Measurements from ENCODE around the gene WDR45. TPM values are rescaled to one million over a fixed set of nuclear protein-coding genes. Genes with fewer than 3 reads are reported as not detected.

The WDR45 gene
- total RNA-seq, 1 donor from 2014 or later = 55.0 TPM

DNA sequence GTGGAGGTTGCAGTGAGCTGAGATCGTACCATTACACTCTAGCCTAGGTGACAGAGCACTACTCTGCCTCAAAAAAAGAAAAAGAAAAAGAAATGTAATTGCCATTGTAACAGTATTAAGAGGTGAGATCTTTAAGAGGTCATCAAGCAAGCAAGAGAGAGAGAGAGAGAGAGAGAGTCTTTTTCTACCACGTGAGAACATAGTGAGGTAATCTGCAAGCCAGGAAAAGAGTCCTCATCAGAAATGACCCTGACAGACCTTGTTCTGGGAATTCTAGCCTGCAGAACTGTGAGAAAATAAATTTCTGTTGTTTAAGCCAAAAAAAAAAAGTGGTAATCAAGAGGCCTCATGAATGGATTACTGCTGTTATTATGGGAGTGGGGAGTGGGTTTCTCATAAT, 29.0 kb upstream of the WDR45 start:
- TF ChIP-seq, protein P1, sequence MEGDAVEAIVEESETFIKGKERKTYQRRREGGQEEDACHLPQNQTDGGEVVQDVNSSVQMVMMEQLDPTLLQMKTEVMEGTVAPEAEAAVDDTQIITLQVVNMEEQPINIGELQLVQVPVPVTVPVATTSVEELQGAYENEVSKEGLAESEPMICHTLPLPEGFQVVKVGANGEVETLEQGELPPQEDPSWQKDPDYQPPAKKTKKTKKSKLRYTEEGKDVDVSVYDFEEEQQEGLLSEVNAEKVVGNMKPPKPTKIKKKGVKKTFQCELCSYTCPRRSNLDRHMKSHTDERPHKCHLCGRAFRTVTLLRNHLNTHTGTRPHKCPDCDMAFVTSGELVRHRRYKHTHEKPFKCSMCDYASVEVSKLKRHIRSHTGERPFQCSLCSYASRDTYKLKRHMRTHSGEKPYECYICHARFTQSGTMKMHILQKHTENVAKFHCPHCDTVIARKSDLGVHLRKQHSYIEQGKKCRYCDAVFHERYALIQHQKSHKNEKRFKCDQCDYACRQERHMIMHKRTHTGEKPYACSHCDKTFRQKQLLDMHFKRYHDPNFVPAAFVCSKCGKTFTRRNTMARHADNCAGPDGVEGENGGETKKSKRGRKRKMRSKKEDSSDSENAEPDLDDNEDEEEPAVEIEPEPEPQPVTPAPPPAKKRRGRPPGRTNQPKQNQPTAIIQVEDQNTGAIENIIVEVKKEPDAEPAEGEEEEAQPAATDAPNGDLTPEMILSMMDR (IDR thresholded peaks at IDR 0.05; ENCODE audit: unreplicated experiment) = no peak
- no peak for DNase-seq (ENCODE audit: low spot score, unreplicated experiment)
- no peaks in the 10 kb centered on the region for H3K4me1 Mint-ChIP-seq (ENCODE audit: low read depth)
- no peaks in the 10 kb centered on the region for H3K27me3 Mint-ChIP-seq
- H3K4me3 Mint-ChIP-seq (ENCODE audit: low read depth) = no peak overlapping the region
- H3K9me3 Mint-ChIP-seq (ENCODE audit: low read depth) = peaks cover 6% of the 10 kb centered on the region
- H3K27ac Mint-ChIP-seq = no peak overlapping the region
- peaks cover 9% of the 10 kb centered on the region for H3K36me3 Mint-ChIP-seq (ENCODE audit: insufficient read depth)

- Mint-ChIP-seq H3K9me3 (ENCODE audit: low read depth) (peaks cover 6% of the 10 kb centered on the region), H3K36me3 (ENCODE audit: insufficient read depth) (peaks cover 8% of the 10 kb centered on the region), H3K4me1 (ENCODE audit: low read depth) (no peaks in the 10 kb centered on the region), H3K4me3 (ENCODE audit: low read depth) (no peak overlapping the region), H3K27me3 (no peaks in the 10 kb centered on the region), H3K27ac (no peak overlapping the region)
- TF ChIP-seq, protein P1 (IDR thresholded peaks at IDR 0.05; ENCODE audit: unreplicated experiment) = peak; percentile 37
- no peak for DNase-seq (ENCODE audit: low spot score, unreplicated experiment)
These were observed 27.2 kb upstream of the WDR45 start for GRCh38 chrX:49106930-49107329.

DNA sequence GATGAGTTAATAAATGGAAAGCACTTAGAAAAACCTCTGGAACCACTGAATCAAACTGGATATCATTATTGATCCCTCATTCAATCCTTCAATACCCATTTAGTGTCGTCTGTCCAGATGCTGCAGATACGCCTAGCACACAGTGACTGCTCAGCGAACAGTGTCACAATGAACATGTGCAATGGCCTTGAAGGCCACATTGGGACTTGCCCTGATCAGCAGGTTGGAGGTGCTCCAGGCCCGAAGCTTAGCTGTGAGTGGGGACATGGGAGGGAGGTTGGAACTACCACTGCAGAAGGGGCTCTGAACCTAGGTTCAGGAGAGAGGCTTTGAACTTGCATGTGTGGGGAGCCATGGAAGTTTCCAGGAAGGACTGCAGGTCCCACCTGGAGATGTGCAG, 26.6 kb upstream of the WDR45 start:
- DNase-seq (ENCODE audit: low spot score, unreplicated experiment) = no peak
- Mint-ChIP-seq H3K4me3 (ENCODE audit: low read depth) (no peak overlapping the region), H3K9me3 (ENCODE audit: low read depth) (peaks cover 6% of the 10 kb centered on the region), H3K36me3 (ENCODE audit: insufficient read depth) (peaks cover 8% of the 10 kb centered on the region), H3K27me3 (no peaks in the 10 kb centered on the region), H3K4me1 (ENCODE audit: low read depth) (peaks cover 4% of the 10 kb centered on the region), H3K27ac (no peak overlapping the region)
- TF ChIP-seq, protein P1 (IDR thresholded peaks at IDR 0.05; ENCODE audit: unreplicated experiment) = no peak

DNA sequence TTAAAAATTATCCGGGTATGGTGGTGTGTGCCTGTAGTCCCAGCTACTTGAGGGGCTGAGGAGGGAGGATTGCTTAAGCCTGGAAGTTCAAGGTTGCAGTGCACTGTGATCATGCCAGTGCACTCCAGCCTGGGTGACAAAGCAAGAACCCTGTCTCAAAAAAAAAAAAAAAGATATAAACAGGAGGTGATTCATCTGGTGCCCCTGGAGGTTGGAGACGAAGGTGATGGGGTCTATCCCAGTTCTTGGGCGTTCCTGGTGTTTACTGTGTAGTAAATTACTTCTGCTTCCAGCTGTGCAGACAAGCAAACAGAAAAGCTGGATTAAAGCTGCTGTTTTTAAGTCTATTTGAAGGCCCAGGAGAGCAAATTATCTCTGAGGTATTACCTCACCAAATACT, 23.9 kb upstream of the WDR45 start:
- H3K4me3 Mint-ChIP-seq (ENCODE audit: low read depth) = no peak overlapping the region
- no peak for DNase-seq (ENCODE audit: low spot score, unreplicated experiment)
- no peaks in the 10 kb centered on the region for H3K27me3 Mint-ChIP-seq
- H3K4me1 Mint-ChIP-seq (ENCODE audit: low read depth) = peaks cover 6% of the 10 kb centered on the region
- TF ChIP-seq, protein P1 (IDR thresholded peaks at IDR 0.05; ENCODE audit: unreplicated experiment) = no peak
- no peaks in the 10 kb centered on the region for H3K9me3 Mint-ChIP-seq (ENCODE audit: low read depth)
- peaks cover 2% of the 10 kb centered on the region for H3K36me3 Mint-ChIP-seq (ENCODE audit: insufficient read depth)
- no peak overlapping the region for H3K27ac Mint-ChIP-seq

DNA sequence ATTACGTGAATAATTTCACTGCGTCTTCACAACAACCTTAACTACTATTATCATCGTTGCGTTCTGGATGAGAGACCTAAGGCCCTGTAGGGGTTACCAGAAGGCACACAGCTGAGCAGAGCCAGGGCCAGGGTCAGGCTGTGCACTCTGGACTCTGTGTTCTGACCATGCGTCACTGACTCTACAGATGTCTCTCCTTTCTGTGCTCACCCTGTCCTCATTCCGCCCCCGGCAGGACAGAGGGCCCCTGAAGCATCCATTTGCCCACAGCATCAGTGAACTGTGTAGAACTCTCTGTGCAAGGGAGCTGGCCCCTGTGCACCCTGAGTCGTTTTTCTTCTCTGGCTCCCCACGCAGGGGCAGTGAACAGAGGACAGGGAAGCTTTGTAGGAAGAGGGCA, 22.5 kb upstream of the WDR45 start:
- DNase-seq (ENCODE audit: low spot score, unreplicated experiment) = no peak
- Mint-ChIP-seq H3K9me3 (ENCODE audit: low read depth) (no peaks in the 10 kb centered on the region), H3K27me3 (no peaks in the 10 kb centered on the region), H3K36me3 (ENCODE audit: insufficient read depth) (peaks cover 2% of the 10 kb centered on the region), H3K4me1 (ENCODE audit: low read depth) (peaks cover 6% of the 10 kb centered on the region), H3K4me3 (ENCODE audit: low read depth) (peak overlapping the region; percentile 85), H3K27ac (no peak overlapping the region)
- TF ChIP-seq, protein P1 (IDR thresholded peaks at IDR 0.05; ENCODE audit: unreplicated experiment) = no peak
